GM12878 (cell line): ENCODE measurements around the gene RALGDS. TPM values are rescaled to one million over a fixed set of nuclear protein-coding genes. Genes with fewer than 3 reads are reported as not detected.

Source experiments
- ATAC-seq: fragments of 200-7000 bp; cut with Tn5 transposase; 3 replicates; pipeline ENCODE4 v1.9.1; 2020; ENCODE audit warnings: mild to moderate bottlenecking, moderate library complexity
- BruUV-seq: library from RNA; stranded (reverse); fragments of 400-500 nt; replicated peaks from 2 replicates; lab custom pipeline; 2021; lab: Mats Ljungman, UMichigan
- CTCF ChIA-PET: fragments of 300-600 bp; sonication (Branson Sonifier 250); formaldehyde crosslinking; extraction: SDS; loops from one replicate; lab custom pipeline; 2021; ENCODE audit warnings: inconsistent platforms; lab: Yijun Ruan, JAX
- POLR2A ChIA-PET: fragments of 350-600 bp; formaldehyde crosslinking; extraction: SDS; loops from one replicate; lab custom pipeline; 2021; ENCODE audit warnings: inconsistent platforms; lab: Charles Lee
- RAD21 ChIA-PET: fragments of 300-600 bp; sonication (Branson Sonifier 250); formaldehyde crosslinking; loops from one replicate; lab custom pipeline; 2023; ENCODE audit warnings: antibody characterized with exemption; ENCODE audit not compliant: unreplicated experiment; lab: Charles Lee
- SMC1A ChIA-PET: fragments of 300-600 bp; sonication (Branson Sonifier 250); formaldehyde crosslinking; loops from one replicate; lab custom pipeline; 2023; ENCODE audit not compliant: unreplicated experiment, uncharacterized antibody; lab: Charles Lee
- DNase-seq: peaks from one replicate; pipeline ENCODE4 v3.0.0-alpha.2; 2011; ENCODE audit warnings: low read depth, low spot score
- FAIRE-seq: peaks from 3 replicates; lab custom pipeline; 2011; peaks lifted over from hg19 to GRCh38; lab: Jason Lieb, UNC
- H2AFZ ChIP-seq: 2 replicates; pipeline ENCODE4 v1.6.0; 2011; ENCODE audit warnings: low read depth, low read length, control low read depth; ENCODE audit not compliant: control insufficient read depth
- H3K27ac ChIP-seq: 2 replicates; pipeline ENCODE4 v1.5.1; 2011; ENCODE audit warnings: control low read depth; ENCODE audit not compliant: control insufficient read depth, insufficient read depth
- H3K27me3 ChIP-seq, 2 experiments: replicated peaks in 1 of 2; 2 replicates each; pipeline versions ENCODE4 v1.6.0 to v1.6.1; 2011; ENCODE audit warnings: low read length in 1 of 2; ENCODE audit not compliant: control insufficient read depth in 2 of 2, insufficient read depth in 2 of 2
- H3K36me3 ChIP-seq, 2 experiments: 2 replicates each; pipeline ENCODE4 v1.5.1; 2011; ENCODE audit warnings: low read length in 1 of 2; ENCODE audit not compliant: control insufficient read depth in 2 of 2, insufficient read depth in 2 of 2
- H3K4me1 ChIP-seq: 2 replicates; pipeline ENCODE4 v1.6.1; 2011; ENCODE audit warnings: mild to moderate bottlenecking, low read length, moderate library complexity, mixed read lengths; ENCODE audit not compliant: control insufficient read depth, insufficient read depth
- H3K4me2 ChIP-seq: 2 replicates; pipeline ENCODE4 v1.6.0; 2011; ENCODE audit warnings: control low read depth; ENCODE audit not compliant: control insufficient read depth, insufficient read depth
- H3K4me3 ChIP-seq: fragments of 200-600 bp; sonication (generic); 2 replicates; pipeline ENCODE4 v1.5.1; 2016
- H3K79me2 ChIP-seq: 2 replicates; pipeline ENCODE4 v1.6.0; 2011; ENCODE audit warnings: low read length; ENCODE audit not compliant: control insufficient read depth, insufficient read depth
- H3K9ac ChIP-seq: 2 replicates; pipeline ENCODE4 v1.8.0; 2011; ENCODE audit warnings: low read length, control low read depth, mixed read lengths; ENCODE audit not compliant: control insufficient read depth, insufficient read depth
- H3K9me3 ChIP-seq: replicated peaks from 3 replicates; pipeline ENCODE4 v1.5.1; 2011; ENCODE audit warnings: mild to moderate bottlenecking, low read length; ENCODE audit not compliant: control insufficient read depth, insufficient read depth
- H4K20me1 ChIP-seq: 2 replicates; pipeline ENCODE4 v1.6.0; 2011; ENCODE audit not compliant: control insufficient read depth, insufficient read depth
- CBFB ChIP-seq: IDR thresholded peaks from 2 replicates; pipeline ENCODE4 v1.6.1; 2016; ENCODE audit warnings: antibody characterized with exemption, low read depth
- CBX3 ChIP-seq: fragments of 200-600 bp; sonication (generic); IDR thresholded peaks from 2 replicates; pipeline ENCODE4 v1.6.1; 2016; ENCODE audit warnings: low read depth, borderline replicate concordance
- IKZF2 ChIP-seq, 2 experiments: fragments of 450-650 bp; IDR thresholded peaks; 2 replicates each; pipeline ENCODE4 v1.6.1; 2017; ENCODE audit warnings: mild to moderate bottlenecking in 2 of 2, moderate library complexity in 2 of 2
- IRF4 ChIP-seq: IDR thresholded peaks from 2 replicates; pipeline ENCODE4 v1.6.1; 2011; ENCODE audit warnings: low read depth, low read length
- KDM1A ChIP-seq: fragments of 200-600 bp; sonication (generic); IDR thresholded peaks from 2 replicates; pipeline ENCODE4 v1.6.1; 2016; ENCODE audit warnings: borderline replicate concordance
- MTA3 ChIP-seq: IDR thresholded peaks from 2 replicates; pipeline ENCODE4 v1.6.1; 2012; ENCODE audit warnings: low read length, inconsistent platforms, borderline replicate concordance
- MXI1 ChIP-seq: fragments of 150-350 bp; IDR thresholded peaks from 2 replicates; pipeline ENCODE4 v1.6.1; 2011; ENCODE audit warnings: low read depth, mild to moderate bottlenecking, inconsistent platforms, low read length, improper control_type of control experiment
- NFYB ChIP-seq: IDR thresholded peaks from 2 replicates; pipeline ENCODE4 v1.6.1; 2011; ENCODE audit warnings: low read depth, mild to moderate bottlenecking, low read length, improper control_type of control experiment, moderate library complexity; ENCODE audit not compliant: insufficient read depth
- NR2C1 ChIP-seq: fragments of 450-650 bp; IDR thresholded peaks from 2 replicates; pipeline ENCODE4 v1.6.1; 2017; ENCODE audit warnings: antibody characterized with exemption, mild to moderate bottlenecking, moderate library complexity
- PAX8 ChIP-seq: fragments of 450-650 bp; IDR thresholded peaks from 2 replicates; pipeline ENCODE4 v1.6.1; 2017; ENCODE audit warnings: mild to moderate bottlenecking, moderate library complexity
- POU2F2 ChIP-seq: IDR thresholded peaks from 3 replicates; pipeline ENCODE4 v1.6.1; 2011; ENCODE audit warnings: low read depth, mild to moderate bottlenecking, low read length, borderline replicate concordance
- SIX5 ChIP-seq: IDR thresholded peaks from 2 replicates; pipeline ENCODE4 v1.6.1; 2011; ENCODE audit warnings: mild to moderate bottlenecking, low read depth, low read length, moderate library complexity; ENCODE audit not compliant: severe bottlenecking
- WGBS: methylation state at CpG from one replicate; pipeline ENCODE4 v1.1.6; 2016; ENCODE audit warnings: low lambda C conversion rate; ENCODE audit not compliant: insufficient replicate concordance, insufficient coverage; ENCODE audit errors: missing lambda C conversion rate; 5-methylcytosine and 5-hydroxymethylcytosine counted together
- in situ Hi-C: fragments of 300-500 bp; cut with MboI; formaldehyde crosslinking; loops from 9 replicates; pipeline ENCODE4 v1.14.3; 2018; ENCODE audit warnings: mixed read lengths
- intact Hi-C: fragments of 100-400 bp; cut with micrococcal nuclease; formaldehyde crosslinking; loops from one replicate; pipeline ENCODE4 v1.14.2; 2022; ENCODE audit not compliant: unreplicated experiment
- polyA plus RNA-seq, 11 experiments: library from polyadenylated mRNA; depleted of rRNA in 4 of 11; unstranded in 6 of 11; stranded (reverse) in 5 of 11; fragments of >200 nt; fragmentation: Nextera tagmentation in 4 of 11; fragmentation: Illumina TruSeq in 1 of 11; extraction: Ambion mirVana in 4 of 11; extraction: Trizol in 1 of 11; gene quantifications; 1 replicate in 1 of 11; 2 replicates in 10 of 11; pipeline versions ENCODE4 v1.2.1 to v1.2.3, GENCODE V29; 2011 to 2016; ENCODE audit warnings: inconsistent platforms in 2 of 11, missing spikeins in 2 of 11, low read depth in 1 of 11
- total RNA-seq, 4 experiments: library from RNA; depleted of rRNA in 3 of 4; stranded (reverse); fragments of >200 nt in 3 of 4; fragmentation: Illumina TruSeq in 1 of 4; extraction: Trizol in 1 of 4; gene quantifications; 2 replicates each; pipeline versions ENCODE4 v1.2.1 to v1.2.3, GENCODE V29; 2013 to 2021
- TF ChIP-seq, protein P1 (sequence below): fragments of 450-650 bp; formaldehyde crosslinking; IDR thresholded peaks from 2 replicates; pipeline ENCODE4 v1.4.0; 2020; ENCODE audit warnings: mild to moderate bottlenecking, moderate library complexity
- TF ChIP-seq, protein P2 (sequence below), 3 experiments: IDR thresholded peaks in 2 of 3; conservative IDR thresholded peaks in 1 of 3; 2 replicates each; pipeline ENCODE4 v1.5.1; 2011; ENCODE audit warnings: low read depth in 3 of 3, low read length in 3 of 3, mild to moderate bottlenecking in 3 of 3, control low read depth in 2 of 3, moderate library complexity in 2 of 3, inconsistent platforms in 1 of 3, mixed read lengths in 1 of 3; ENCODE audit not compliant: control insufficient read depth in 2 of 3, insufficient read depth in 1 of 3; ENCODE audit errors: extremely low read depth in 1 of 3
- TF ChIP-seq, protein P3 (sequence below): fragments of 450-650 bp; IDR thresholded peaks from 2 replicates; pipeline ENCODE4 v1.6.1; 2016; ENCODE audit warnings: mild to moderate bottlenecking, moderate library complexity, borderline replicate concordance

RALGDS gene
- total and polyA plus RNA-seq, 10 of the 15 experiments (the other 5 are each of a cell fraction or from before 2014, with no cell fraction given): 1.3 to 48.6 (median 21.2) TPM

DNA sequence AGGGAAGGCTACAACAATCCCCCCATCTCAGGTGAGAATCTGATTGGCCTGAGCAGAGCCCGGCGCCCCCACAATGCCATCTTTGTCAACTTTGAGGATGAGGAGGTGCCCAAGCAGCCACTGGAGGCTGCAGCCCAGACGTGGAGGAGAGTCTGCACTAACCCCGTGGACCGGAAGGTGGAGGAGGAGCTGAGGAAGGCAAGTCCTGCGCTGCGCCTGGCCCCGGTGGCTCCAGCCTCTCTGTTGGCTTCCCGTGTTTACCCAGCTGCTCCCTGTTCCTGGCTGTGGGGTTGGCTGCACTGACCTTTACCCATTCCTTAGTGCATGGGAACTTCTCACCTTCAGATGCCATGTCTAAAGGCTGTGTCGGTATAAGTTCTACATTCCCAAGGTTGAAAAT is 70.3 kb downstream of the RALGDS start (continued):
- TF ChIP-seq, protein P1, sequence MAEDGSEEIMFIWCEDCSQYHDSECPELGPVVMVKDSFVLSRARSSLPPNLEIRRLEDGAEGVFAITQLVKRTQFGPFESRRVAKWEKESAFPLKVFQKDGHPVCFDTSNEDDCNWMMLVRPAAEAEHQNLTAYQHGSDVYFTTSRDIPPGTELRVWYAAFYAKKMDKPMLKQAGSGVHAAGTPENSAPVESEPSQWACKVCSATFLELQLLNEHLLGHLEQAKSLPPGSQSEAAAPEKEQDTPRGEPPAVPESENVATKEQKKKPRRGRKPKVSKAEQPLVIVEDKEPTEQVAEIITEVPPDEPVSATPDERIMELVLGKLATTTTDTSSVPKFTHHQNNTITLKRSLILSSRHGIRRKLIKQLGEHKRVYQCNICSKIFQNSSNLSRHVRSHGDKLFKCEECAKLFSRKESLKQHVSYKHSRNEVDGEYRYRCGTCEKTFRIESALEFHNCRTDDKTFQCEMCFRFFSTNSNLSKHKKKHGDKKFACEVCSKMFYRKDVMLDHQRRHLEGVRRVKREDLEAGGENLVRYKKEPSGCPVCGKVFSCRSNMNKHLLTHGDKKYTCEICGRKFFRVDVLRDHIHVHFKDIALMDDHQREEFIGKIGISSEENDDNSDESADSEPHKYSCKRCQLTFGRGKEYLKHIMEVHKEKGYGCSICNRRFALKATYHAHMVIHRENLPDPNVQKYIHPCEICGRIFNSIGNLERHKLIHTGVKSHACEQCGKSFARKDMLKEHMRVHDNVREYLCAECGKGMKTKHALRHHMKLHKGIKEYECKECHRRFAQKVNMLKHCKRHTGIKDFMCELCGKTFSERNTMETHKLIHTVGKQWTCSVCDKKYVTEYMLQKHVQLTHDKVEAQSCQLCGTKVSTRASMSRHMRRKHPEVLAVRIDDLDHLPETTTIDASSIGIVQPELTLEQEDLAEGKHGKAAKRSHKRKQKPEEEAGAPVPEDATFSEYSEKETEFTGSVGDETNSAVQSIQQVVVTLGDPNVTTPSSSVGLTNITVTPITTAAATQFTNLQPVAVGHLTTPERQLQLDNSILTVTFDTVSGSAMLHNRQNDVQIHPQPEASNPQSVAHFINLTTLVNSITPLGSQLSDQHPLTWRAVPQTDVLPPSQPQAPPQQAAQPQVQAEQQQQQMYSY: no peak
- no peak for TF ChIP-seq CBFB
- no peak for TF ChIP-seq IRF4
- no peak for TF ChIP-seq MXI1
- no peak for TF ChIP-seq SIX5
- no peak for TF ChIP-seq NR2C1
- TF ChIP-seq, protein P2, sequence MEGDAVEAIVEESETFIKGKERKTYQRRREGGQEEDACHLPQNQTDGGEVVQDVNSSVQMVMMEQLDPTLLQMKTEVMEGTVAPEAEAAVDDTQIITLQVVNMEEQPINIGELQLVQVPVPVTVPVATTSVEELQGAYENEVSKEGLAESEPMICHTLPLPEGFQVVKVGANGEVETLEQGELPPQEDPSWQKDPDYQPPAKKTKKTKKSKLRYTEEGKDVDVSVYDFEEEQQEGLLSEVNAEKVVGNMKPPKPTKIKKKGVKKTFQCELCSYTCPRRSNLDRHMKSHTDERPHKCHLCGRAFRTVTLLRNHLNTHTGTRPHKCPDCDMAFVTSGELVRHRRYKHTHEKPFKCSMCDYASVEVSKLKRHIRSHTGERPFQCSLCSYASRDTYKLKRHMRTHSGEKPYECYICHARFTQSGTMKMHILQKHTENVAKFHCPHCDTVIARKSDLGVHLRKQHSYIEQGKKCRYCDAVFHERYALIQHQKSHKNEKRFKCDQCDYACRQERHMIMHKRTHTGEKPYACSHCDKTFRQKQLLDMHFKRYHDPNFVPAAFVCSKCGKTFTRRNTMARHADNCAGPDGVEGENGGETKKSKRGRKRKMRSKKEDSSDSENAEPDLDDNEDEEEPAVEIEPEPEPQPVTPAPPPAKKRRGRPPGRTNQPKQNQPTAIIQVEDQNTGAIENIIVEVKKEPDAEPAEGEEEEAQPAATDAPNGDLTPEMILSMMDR (IDR thresholded peaks at IDR 0.05 in 2 of 3, conservative IDR thresholded peaks at IDR 0.05 in 1 of 3; ENCODE audit: control insufficient read depth in 2 of 3, extremely low read depth in 1 of 3, insufficient read depth in 1 of 3, low read depth in 3 of 3, low read length in 3 of 3): no peak

DNA sequence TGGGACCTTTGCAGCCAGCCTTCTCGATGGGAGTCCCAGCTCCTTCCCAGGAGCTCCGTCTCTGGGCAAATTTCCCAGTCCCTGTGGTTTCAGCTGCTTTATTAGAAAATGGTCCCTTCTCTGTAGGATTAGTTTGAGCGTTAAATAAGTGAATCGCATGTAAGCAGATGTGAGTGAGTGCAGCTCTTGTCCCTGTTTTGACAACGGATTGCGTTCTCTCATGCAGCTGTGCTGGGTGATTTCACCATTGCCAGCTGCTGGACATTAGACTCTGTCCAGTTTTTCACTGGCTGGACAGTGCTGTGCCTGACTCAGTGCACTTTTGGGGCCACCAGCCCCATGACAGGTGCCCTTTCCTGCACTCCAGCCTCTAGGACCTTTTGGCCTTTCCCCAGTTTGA is 70.9 kb downstream of the RALGDS start:
- H3K36me3 ChIP-seq: peaks cover 16 to 34% of the 10 kb centered on the region in 2 experiments
- no TSS peak for BruUV-seq
- H3K4me3 ChIP-seq: no peak overlapping the region
- H3K4me2 ChIP-seq: no peak overlapping the region
- no peaks in the 10 kb centered on the region for H3K27me3 ChIP-seq
- H2AFZ ChIP-seq: no peak overlapping the region
- DNase-seq (no peak), ATAC-seq (no peak), FAIRE-seq (no peak)
- no peak overlapping the region for H3K27ac ChIP-seq
- no peaks in the 10 kb centered on the region for H3K79me2 ChIP-seq
- WGBS: 96% methylated on average over 6 of the region's 6 CpGs
- intact Hi-C loops: no loop called here
- ChIA-PET POLR2A (no interaction called here), CTCF (no interaction called here), SMC1A (no interaction called here), RAD21 (interaction anchor here (0.5 kb wide), 1 partner anchor 434 kb away, joined by 3 read pairs; no protein-coding TSS in a partner anchor)
- no peaks in the 10 kb centered on the region for H3K4me1 ChIP-seq
- in situ Hi-C loops: no loop called here
- no peaks in the 10 kb centered on the region for H4K20me1 ChIP-seq
- no peaks in the 10 kb centered on the region for H3K9me3 ChIP-seq
- no peak overlapping the region for H3K9ac ChIP-seq
- TF ChIP-seq IKZF2 (IDR thresholded peaks at IDR 0.05): no peak
- TF ChIP-seq KDM1A: no peak
- TF ChIP-seq MTA3: no peak
- TF ChIP-seq CBX3: no peak
- TF ChIP-seq, protein P3, sequence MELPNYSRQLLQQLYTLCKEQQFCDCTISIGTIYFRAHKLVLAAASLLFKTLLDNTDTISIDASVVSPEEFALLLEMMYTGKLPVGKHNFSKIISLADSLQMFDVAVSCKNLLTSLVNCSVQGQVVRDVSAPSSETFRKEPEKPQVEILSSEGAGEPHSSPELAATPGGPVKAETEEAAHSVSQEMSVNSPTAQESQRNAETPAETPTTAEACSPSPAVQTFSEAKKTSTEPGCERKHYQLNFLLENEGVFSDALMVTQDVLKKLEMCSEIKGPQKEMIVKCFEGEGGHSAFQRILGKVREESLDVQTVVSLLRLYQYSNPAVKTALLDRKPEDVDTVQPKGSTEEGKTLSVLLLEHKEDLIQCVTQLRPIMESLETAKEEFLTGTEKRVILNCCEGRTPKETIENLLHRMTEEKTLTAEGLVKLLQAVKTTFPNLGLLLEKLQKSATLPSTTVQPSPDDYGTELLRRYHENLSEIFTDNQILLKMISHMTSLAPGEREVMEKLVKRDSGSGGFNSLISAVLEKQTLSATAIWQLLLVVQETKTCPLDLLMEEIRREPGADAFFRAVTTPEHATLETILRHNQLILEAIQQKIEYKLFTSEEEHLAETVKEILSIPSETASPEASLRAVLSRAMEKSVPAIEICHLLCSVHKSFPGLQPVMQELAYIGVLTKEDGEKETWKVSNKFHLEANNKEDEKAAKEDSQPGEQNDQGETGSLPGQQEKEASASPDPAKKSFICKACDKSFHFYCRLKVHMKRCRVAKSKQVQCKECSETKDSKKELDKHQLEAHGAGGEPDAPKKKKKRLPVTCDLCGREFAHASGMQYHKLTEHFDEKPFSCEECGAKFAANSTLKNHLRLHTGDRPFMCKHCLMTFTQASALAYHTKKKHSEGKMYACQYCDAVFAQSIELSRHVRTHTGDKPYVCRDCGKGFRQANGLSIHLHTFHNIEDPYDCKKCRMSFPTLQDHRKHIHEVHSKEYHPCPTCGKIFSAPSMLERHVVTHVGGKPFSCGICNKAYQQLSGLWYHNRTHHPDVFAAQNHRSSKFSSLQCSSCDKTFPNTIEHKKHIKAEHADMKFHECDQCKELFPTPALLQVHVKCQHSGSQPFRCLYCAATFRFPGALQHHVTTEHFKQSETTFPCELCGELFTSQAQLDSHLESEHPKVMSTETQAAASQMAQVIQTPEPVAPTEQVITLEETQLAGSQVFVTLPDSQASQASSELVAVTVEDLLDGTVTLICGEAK: no peak
- no peak for TF ChIP-seq PAX8
- no peak for TF ChIP-seq NFYB
- TF ChIP-seq POU2F2: no peak
